Measurements from ENCODE around the gene CEACAM20. TPM values are rescaled to one million over a fixed set of nuclear protein-coding genes. Genes with fewer than 3 reads are reported as not detected.

The CEACAM20 gene
- total and polyA plus RNA-seq, 2 of the 13 experiments (the other 11 are each of a cell fraction or from before 2014, with no cell fraction given), result 0.04 TPM; not detected in 1

GRCh38 chr19:44552324-44552723, 22.8 kb upstream of the CEACAM20 start (continued):
- TF ChIP-seq STAG1 (CRISPR knock-in tag; IDR thresholded peaks at IDR 0.05) (peak; percentile 66), SIN3A (IDR thresholded peaks at IDR 0.05; ENCODE audit: borderline replicate concordance, low read depth, low read length) (no peak), ZNF33B (CRISPR knock-in tag; IDR thresholded peaks at IDR 0.05) (no peak), ZNF431 (CRISPR knock-in tag; IDR thresholded peaks at IDR 0.05; ENCODE audit: borderline replicate concordance, low read depth) (no peak), IKZF4 (CRISPR knock-in tag; IDR thresholded peaks at IDR 0.05; ENCODE audit: borderline replicate concordance, low read depth, not compliant biosample characterization) (no peak), ZNF782 (CRISPR knock-in tag; IDR thresholded peaks at IDR 0.05; ENCODE audit: borderline replicate concordance) (no peak), CEBPZ (IDR thresholded peaks at IDR 0.05; ENCODE audit: low read length) (no peak), MLX (CRISPR knock-in tag; IDR thresholded peaks at IDR 0.05) (no peak), SMC3 (IDR thresholded peaks at IDR 0.05; ENCODE audit: low read length) (peak; percentile 27; the same call in 1 of the 2 replicates), ELF4 (CRISPR knock-in tag; IDR thresholded peaks at IDR 0.05; ENCODE audit: borderline replicate concordance) (no peak), XRCC5 (optimal IDR thresholded peaks at IDR 0.05; ENCODE audit: low read length) (peak; percentile 28), ZNF660 (CRISPR knock-in tag; IDR thresholded peaks at IDR 0.05; ENCODE audit: borderline replicate concordance, low read depth) (no peak), ZSCAN30 (CRISPR knock-in tag; IDR thresholded peaks at IDR 0.05) (no peak), CEBPB (IDR thresholded peaks at IDR 0.05; ENCODE audit: borderline replicate concordance, low read depth, low read length) (no peak), TFE3 (CRISPR knock-in tag; IDR thresholded peaks at IDR 0.05) (no peak), BCL3 (CRISPR knock-in tag; IDR thresholded peaks at IDR 0.05) (no peak)

All from HepG2 (cell line).